HG03378 (cell line): ENCODE data around the gene CPVL.
"Not testable (repeated sequence)": the region's sequence is repeated elsewhere in the genome, so short reads cannot be mapped to it uniquely, and the experiment has no call there.

Experiments used
- ATAC-seq: cut with Tn5 transposase; IDR thresholded peaks from one replicate; pipeline ENCODE4 v1.9.1; 2021; ENCODE audit warnings: mild to moderate bottlenecking, moderate library complexity; ENCODE audit not compliant: unreplicated experiment

Gene CPVL

DNA sequence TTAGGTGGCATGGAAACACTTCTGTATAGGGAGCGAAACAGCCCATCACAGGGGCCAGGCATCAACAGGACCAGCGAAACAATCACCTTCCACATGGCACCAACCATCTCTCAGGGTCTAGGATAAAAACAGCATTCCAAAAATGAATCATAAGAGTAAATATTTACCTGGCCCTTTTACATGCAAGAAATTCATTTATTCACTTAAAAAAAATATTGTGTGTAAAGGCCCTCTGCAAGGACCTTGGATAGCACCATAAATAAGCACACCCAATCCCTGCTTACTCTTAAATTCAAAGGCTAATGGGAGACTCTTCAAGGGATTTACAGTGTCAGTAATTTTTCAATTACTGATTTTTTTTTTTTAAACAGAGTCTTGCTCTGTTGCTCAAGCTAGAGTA lies 25.4 kb downstream of the CPVL start:
- ATAC-seq = no peak

- no peak for ATAC-seq
Measured at GRCh38 chr7:29119538-29119937, 26.8 kb downstream of the CPVL start.

DNA sequence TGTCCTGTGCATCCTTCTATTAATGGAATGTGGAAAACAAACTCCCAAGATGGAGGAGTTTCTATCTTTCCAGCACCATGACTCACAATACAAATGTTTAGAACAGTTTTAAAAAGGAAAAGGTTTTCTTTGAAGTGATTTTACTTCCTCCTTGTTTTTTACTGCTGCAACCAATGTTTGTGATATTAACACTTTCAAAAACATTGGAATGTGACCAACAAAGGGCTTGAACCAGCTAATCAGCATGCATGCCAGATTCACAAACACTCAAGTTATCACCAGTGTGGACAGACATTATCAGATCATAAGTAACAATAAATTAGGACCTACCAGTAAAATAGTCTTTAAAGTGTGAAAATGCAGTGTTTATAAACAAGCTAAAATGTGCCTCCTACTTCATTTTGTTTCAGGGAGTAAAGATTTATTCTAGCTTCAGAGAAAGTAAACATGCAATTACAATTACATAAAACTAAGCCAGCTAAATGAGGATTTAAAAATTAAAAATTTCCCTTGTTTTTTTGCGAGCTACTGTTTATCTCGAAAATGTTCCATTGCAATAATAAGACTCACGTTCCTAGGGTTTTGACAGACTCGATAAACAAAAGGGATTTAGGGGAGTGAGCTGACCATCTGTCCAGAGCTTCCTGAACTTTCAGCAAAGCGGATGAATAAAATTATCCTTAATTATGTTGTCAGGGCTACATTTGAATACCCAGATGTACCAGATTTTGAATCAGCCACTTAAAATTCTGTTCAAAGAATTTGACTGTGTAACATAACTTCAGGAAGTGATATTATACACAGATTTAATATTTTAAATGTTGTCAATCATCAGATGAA lies 29.8 kb downstream of the CPVL start:
- no peak for ATAC-seq

DNA sequence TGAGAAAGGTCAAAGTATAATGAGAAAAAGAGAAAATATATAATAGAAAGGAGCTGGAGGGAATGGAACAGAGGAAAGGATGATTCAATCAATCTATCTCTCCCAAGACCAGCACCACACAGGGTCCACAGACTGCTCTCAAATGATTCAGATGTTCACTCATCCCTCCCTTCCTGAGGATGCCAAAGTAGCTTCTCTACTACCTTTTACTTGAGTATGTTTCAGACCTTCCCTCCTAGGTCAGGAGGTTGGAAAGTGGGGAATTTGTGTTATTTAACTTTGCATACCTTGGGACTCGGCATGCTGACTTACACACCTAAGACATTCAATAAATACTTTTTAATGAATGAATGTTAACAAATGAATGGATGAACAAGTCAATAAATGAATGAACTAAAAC lies 30.6 kb downstream of the CPVL start:
- ATAC-seq = no peak

DNA sequence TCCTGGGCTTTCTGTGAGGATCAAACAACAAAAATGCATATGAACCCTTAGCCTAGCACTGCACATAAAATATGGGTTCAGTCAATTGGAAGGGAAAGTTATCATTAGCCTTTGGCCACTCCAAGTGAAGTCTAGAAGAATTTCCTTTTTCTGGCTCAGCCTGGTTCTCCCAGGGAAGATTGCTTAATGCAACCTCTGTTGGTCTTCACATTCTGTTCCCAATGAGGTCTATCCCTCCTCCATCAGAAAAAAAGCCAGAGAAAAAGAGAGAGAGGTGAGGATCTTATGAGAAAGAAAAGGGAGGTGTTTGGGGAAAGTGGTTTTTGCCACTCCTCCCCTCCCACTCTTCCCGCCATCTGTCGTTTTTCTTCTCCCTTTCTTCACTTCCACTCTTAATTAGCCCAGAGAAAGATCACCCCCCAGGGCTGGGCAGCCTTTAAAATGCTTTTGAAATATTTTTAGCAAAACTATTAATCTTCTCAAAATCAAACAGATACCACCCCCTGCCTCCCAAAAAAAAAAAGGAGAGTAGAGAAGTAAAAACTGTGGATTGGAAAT lies 31.1 kb downstream of the CPVL start:
- ATAC-seq = no peak

GRCh38 chr7:29114266-29114665 lies 32.1 kb downstream of the CPVL start:
- not testable (repeated sequence) for ATAC-seq

GRCh38 chr7:29113384-29114102 lies 32.8 kb downstream of the CPVL start:
- no peak for ATAC-seq

- ATAC-seq = no peak
Measured at GRCh38 chr7:29112721-29113120, 33.6 kb downstream of the CPVL start.

- no peak for ATAC-seq
Measured at GRCh38 chr7:29109899-29110298, 36.4 kb downstream of the CPVL start.

- no peak for ATAC-seq
Measured at GRCh38 chr7:29109358-29109757, 37.0 kb downstream of the CPVL start.

DNA sequence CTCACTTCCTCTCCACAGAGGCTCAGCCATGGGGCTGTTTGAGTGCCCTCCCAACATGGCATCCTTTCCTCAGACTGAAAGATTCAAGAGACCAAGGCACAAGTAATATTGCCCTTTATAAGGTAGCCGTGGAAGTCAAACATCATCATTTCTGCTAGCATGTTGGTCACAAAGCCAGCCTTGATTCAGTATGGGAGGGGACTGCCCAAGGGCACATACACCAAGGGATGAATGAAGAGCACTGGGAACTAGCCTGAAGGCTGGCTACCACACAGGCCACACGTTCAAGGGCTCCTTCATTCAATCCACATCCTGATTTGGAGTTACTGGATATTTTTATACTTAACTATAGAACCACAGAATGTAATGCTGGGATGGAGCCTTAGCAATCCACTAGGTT lies 39.3 kb downstream of the CPVL start:
- ATAC-seq = no peak

- no peak for ATAC-seq
Measured at GRCh38 chr7:29106669-29106988, 39.7 kb downstream of the CPVL start.

- no peak for ATAC-seq
Measured at GRCh38 chr7:29105752-29106668, 40.3 kb downstream of the CPVL start.

GRCh38 chr7:29105191-29105590 lies 41.1 kb downstream of the CPVL start:
- no peak for ATAC-seq

DNA sequence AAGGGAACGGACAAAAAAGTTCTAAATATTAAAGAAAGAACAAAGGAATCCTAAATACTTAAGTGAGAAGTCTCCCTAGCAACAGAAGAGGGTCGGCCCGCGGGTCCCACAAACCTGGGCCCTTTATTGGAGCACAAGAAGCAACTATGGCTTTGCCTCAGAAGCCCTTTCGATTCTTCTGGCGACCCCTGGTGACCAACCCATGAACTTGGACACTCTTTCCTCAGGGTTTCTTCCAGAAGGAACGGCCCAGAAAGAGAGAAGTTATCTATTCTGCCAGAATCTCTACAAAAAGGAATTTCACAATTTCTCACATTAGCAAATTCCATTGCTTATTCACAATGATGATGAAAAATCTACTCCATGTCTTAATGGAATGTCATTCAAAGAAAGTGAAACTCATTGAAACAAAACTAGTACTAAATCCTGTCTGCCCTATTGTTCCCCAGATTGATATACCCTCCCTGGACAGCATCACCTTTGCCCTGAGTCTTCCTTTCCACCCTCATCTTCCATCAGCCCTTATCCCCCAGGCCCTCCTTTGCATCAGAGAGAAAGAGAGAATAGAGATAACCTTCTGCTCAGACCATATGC lies 43.7 kb downstream of the CPVL start:
- ATAC-seq = no peak

DNA sequence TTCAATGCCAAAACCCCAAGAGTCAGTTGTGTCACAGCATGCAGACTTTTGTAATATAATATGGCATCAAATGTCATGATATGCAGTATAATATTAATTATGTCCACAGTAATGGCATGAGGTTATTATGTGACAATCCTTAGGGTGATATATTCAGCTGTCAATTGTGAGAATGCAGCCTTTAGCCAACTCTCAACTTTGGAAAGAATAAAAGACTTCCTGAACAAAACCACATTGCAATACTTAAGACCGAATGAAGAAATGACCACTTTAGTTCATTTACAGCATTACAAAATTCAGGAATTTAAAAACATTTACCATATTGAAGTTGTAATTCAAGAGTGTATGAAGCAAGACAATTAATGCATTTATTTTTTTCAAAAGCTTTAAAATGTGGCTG lies 45.4 kb downstream of the CPVL start:
- no peak for ATAC-seq

GRCh38 chr7:29099896-29100847 lies 46.2 kb downstream of the CPVL start:
- ATAC-seq = no peak

DNA sequence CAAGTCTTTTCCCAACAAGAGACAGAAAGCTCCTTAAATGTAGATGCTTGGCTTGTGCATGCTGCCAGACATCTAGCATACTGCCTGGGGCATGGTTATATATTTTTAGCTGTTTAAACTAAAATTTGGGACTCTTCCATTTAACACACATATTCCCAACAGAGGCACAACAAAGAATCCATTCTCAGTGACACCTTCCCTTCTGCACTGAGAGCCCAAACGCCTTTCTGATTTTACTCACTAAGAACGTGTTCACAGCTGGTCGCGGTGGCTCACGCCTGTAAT lies 49.9 kb downstream of the CPVL start:
- no peak for ATAC-seq

DNA sequence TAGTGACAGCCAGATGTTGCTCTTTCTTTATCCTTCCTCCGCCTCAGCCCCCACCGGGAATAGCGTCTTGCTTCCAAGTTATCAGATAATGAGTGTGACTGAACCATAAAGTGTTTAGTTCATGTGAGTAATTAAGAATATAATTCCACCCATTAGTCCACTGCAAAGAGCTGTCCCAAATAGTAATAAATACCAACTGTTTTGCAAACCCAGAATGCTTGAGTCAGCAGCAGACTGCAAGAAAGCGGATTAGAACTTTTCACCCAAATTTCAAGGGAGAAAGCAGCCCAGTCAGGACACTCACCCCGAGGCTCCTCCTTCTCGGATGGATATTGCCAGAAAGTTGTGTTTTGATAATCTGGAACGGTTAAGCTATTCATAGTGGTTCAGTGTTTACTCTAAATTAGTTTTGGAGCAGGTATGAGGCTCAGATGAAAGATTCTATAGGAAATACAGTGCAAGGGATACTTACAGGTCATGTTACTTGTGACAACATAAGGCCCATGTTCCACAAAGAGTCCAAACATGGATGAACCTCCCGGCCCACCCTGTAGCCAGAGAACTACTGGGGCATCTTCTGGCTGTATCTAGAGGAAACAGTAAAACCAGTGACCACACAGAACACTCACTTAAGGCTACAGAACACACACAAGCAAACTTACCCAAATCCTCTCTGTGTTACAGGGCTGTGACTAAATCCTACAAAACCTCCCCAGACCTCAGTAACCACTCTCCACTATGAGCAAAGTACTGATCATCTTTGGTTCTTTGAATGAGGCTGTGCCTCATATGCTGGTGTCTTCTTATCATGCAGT lies 50.5 kb downstream of the CPVL start:
- ATAC-seq = no peak
